Sigmoid colon (tissue), 4 donors: ENCODE measurements around the gene SH3RF2.

Experiments used
- POLR2AphosphoS5 ChIP-seq, 4 donors: sonication (generic); formaldehyde crosslinking; IDR thresholded peaks; one replicate each; pipeline ENCODE4 v1.6.1; 2017; ENCODE audit warnings: antibody characterized with exemption in 4 of 4
- TF ChIP-seq, protein P1 (sequence below), 4 experiments: fragments of 450-650 bp in 3 of 4; fragments of 200-600 bp in 1 of 4; IDR thresholded peaks; one replicate each; pipeline ENCODE4 v1.5.1; 2016 to 2019; ENCODE audit warnings: antibody characterized with exemption in 4 of 4, mild to moderate bottlenecking in 3 of 4, moderate library complexity in 2 of 4

DNA sequence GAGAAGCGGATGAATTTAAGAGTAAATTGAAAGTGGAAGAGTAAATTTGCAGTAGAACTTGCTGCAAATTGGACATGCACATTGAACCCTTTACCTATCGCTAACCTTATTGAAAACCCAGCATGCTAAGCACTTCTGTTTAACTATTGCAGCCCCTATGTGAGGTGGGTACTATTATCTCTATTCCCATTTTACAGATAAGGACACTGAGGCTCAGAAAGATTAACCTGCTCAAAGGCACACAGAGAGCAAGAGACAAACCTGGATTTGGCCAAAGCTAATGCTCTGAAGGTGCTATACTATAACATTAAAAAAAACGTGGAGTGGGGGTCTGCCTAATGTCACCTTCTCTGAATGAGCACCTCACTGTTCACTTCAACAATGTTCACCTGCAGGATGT, 21.0 kb downstream of the SH3RF2 start:
- TF ChIP-seq, protein P1, sequence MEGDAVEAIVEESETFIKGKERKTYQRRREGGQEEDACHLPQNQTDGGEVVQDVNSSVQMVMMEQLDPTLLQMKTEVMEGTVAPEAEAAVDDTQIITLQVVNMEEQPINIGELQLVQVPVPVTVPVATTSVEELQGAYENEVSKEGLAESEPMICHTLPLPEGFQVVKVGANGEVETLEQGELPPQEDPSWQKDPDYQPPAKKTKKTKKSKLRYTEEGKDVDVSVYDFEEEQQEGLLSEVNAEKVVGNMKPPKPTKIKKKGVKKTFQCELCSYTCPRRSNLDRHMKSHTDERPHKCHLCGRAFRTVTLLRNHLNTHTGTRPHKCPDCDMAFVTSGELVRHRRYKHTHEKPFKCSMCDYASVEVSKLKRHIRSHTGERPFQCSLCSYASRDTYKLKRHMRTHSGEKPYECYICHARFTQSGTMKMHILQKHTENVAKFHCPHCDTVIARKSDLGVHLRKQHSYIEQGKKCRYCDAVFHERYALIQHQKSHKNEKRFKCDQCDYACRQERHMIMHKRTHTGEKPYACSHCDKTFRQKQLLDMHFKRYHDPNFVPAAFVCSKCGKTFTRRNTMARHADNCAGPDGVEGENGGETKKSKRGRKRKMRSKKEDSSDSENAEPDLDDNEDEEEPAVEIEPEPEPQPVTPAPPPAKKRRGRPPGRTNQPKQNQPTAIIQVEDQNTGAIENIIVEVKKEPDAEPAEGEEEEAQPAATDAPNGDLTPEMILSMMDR (IDR thresholded peaks at IDR 0.05): no peak
- TF ChIP-seq POLR2AphosphoS5 (IDR thresholded peaks at IDR 0.05): no peak
